Epithelial cell of proximal tubule (primary cell): ENCODE results near the gene NFAT5. TPM values are rescaled to one million over a fixed set of nuclear protein-coding genes. Genes with fewer than 3 reads are reported as not detected.
"Not testable (repeated sequence)": the region's sequence is repeated elsewhere in the genome, so short reads cannot be mapped to it uniquely, and the experiment has no call there.

ENCODE experiments used
- DNase-seq: peaks from one replicate; pipeline ENCODE4 v3.0.0-alpha.2; 2011; ENCODE audit warnings: low read depth
- H3K4me3 ChIP-seq: 2 replicates; pipeline ENCODE4 v1.5.1; 2011; ENCODE audit warnings: low read depth, mild to moderate bottlenecking, low read length
- total RNA-seq: library from RNA; depleted of rRNA; stranded (reverse); fragments of >200 nt; gene quantifications from 2 replicates; pipeline ENCODE4 v1.2.3, GENCODE V29; 2015
- TF ChIP-seq, protein P1 (sequence below): conservative IDR thresholded peaks from 2 replicates; pipeline ENCODE4 v1.5.1; 2012; ENCODE audit warnings: low read depth, mild to moderate bottlenecking, low read length

The NFAT5 gene
- total RNA-seq, 1 donor from 2014 or later, result 6.5 TPM

DNA sequence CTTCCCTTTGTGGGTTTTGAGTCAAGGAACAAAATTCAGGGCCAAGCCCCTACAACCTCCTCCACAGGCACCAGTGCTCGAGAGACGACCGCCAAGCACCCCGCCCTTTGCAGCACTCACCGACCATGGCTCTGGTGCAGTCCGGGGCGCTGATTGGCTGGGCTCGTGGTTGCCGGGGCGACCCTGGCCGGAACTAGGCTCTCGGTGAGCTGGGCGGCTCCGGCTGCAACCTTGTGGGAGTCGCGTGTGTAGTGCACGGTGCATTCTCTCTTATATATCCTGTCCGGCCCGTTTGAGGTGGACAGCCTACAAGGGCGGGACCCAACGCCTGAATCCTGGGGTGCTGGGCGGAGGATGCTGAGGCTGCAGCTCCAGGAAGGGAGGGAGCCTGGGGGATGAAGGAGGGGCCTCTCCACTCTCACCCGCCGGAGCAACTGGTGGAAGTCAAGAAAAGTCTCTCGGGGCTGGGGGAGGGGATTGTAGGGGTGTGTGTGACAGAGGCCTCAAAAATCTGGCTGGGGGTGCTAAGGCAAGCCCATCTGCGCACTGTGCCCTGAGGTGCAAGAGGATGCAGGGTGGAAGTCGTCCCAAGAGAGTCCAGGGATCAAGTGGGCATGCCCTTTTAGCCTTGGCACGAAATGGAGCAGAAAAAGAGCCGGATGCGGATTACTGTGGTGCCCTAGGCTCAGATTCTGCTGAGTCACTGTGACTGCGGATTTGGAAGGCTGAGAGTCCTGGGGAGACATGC lies 160.7 kb downstream of the NFAT5 start, which contains the start of gene NQO1:
TSS of gene NQO1 (minus strand) at position 248 of the 748 bp plus-strand sequence. CDS start at position 127, 121 bp downstream.
- peak; percentile 27 for DNase-seq
- peak within 1 kb of the TSS; percentile 58 for H3K4me3 ChIP-seq
- TF ChIP-seq, protein P1, sequence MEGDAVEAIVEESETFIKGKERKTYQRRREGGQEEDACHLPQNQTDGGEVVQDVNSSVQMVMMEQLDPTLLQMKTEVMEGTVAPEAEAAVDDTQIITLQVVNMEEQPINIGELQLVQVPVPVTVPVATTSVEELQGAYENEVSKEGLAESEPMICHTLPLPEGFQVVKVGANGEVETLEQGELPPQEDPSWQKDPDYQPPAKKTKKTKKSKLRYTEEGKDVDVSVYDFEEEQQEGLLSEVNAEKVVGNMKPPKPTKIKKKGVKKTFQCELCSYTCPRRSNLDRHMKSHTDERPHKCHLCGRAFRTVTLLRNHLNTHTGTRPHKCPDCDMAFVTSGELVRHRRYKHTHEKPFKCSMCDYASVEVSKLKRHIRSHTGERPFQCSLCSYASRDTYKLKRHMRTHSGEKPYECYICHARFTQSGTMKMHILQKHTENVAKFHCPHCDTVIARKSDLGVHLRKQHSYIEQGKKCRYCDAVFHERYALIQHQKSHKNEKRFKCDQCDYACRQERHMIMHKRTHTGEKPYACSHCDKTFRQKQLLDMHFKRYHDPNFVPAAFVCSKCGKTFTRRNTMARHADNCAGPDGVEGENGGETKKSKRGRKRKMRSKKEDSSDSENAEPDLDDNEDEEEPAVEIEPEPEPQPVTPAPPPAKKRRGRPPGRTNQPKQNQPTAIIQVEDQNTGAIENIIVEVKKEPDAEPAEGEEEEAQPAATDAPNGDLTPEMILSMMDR, result no peak

DNA sequence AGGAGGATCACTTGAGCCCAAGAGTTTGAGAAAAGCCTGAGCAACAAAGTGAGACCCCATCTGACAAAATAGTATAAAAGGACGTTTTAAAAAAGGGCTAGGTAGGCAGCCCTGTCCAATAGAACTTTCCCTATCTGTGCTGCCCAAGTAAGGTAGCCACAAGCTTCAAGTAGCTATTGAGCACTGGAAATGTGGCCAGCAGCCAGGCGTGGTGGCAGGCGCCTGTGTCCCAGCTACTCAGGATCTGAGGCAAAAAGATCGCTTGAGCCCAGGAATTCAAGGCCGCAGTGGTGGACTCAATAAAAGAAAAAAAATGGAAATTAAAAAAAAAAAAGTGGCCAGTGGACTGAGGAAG lies 162.1 kb downstream of the NFAT5 start:
- no peak for DNase-seq
- TF ChIP-seq, protein P1, result no peak
- no peak overlapping the region for H3K4me3 ChIP-seq

DNA sequence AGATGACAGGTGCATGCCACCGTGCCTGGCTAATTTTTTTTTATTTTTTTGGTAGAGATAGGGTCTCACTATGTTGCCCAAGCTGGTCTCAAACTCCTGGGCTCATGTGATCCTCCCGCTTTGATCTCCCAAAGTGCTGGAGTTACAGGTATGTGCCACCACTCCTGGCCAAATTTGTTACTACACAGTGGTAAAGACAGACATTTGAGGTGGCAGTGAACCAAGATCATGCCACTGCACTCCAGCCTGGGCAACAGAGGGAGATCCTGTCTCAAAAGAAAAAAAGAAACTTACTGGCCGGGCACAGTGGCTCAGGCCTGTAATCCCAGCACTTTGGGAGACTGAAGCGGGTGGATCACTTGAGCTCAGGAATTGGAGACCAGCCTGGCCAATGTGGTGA lies 163.3 kb downstream of the NFAT5 start:
- DNase-seq, result not testable (repeated sequence)

DNA sequence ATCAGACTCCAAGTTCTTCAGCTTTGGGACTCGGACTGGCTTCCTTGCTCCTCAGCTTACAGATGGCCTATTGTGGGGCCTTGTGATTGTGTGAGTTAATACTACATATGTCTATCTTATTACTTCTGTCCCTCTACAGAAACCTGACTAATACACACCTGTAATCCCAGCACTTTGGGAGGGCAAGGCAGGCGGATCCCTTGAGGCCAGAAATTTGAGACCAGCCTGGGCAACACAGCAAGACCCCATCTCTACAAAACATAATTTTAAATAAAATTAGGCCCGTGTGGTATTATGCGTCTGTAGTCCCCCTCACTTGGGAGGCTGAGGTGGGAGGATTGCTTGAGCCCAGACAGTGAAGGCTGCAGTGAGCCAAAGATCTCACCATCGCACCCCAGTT lies 165.5 kb downstream of the NFAT5 start:
- not testable (repeated sequence) for DNase-seq, H3K4me3 ChIP-seq

More for the DNA sequence above, 163.3 kb downstream of the NFAT5 start:
- not testable (repeated sequence) for H3K4me3 ChIP-seq

DNA sequence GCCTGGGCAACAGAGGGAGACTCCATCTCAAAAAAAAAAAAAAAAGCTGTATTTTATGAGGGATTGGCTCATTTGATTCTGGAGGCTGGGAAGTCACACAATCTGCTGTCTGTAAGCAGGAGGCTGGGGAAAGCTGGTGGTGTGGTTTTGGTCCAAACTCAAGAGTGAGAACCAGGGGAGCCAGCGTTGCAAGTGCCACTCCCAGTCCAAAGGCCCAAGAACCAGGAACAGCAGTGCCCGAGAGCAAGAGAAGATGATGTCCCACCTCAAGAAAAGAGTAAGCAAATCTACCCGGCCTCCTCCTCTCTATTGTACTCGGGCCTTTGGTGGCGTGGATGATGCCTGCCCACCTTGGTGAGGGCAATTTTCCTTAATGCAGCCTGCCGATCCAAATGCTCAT lies 166.3 kb downstream of the NFAT5 start:
- H3K4me3 ChIP-seq, result no peak overlapping the region
- no peak for DNase-seq
- TF ChIP-seq, protein P1, result no peak

DNA sequence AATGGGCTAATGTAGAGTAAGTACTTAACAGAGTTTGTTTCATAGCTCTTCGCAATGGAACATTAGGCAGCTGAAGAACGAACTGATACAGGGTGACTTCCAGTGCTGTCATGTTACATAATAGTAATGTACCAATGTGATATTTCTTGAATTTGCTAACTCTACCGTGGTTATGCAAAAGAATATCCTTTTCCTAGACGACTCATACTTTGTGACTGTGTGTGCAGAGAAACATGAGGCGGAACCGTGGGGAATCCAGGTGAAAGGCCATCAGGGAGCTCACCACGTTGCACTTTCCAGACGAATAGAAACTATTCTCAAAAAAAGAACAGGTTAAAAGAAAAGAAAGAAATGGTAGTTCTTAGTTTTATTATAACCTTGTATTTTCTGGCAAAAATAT lies 175.8 kb downstream of the NFAT5 start:
- TF ChIP-seq, protein P1, result no peak
- H3K4me3 ChIP-seq, result no peak overlapping the region
- DNase-seq, result peak; percentile 18

DNA sequence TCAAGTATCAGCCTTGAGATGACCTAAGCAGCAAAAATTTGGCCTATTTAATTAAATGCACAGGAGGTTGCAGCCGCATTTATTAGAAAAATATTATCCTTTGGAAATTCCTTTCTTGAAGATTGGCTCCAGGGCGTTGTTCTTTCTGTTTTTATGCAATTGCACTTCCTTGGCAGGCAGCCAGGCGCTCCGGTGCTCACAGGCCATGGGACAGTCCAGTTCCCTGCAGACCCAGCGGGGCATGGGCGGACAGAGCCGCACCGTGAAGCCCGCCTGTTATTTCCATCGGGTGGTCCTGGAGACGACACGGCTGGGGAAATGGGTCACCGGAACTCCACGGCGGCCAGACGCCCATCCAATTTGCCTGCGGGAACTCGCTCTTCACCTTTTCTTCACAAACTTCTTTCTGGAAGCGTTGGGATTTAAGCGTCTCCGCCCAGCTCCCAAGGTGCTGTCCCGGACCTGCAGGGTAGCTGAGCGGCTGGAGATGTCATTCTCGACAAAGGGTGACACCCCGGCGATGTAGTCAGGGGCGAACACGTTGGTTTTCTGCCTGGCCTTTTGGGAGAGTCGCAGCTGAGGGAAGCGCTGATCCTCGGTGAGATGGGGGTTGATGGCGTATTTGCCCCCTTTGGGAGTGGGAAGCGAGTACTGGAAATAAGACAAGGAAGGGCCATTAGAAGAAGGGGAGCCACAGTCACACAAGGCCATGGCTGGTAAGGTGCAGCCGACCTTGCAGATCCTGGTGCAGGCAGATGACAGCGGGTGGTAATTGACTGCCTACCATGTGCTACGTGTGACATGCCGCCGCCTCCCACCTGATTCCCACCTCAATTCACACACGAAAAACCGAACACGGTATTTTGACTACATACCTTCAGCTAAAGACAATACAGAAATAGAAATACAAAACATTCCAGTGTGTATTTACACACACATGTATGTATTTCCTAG lies 176.5 kb downstream of the NFAT5 start:
- peak; percentile 31 for DNase-seq
- TF ChIP-seq, protein P1, result no peak
- no peak overlapping the region for H3K4me3 ChIP-seq
